GM10847 (cell line): ENCODE measurements around the gene CCDC102A.

Experiments
- POLR2A ChIP-seq: IDR thresholded peaks from 2 replicates; pipeline ENCODE4 v1.6.1; 2011; ENCODE audit not compliant: insufficient read length; ENCODE audit errors: extremely low read depth

Gene CCDC102A

GRCh38 chr16:57507136-57508034 lies 29.0 kb downstream of the CCDC102A start:
- TF ChIP-seq POLR2A = no peak

- no peak for TF ChIP-seq POLR2A
Measured at GRCh38 chr16:57505169-57505568, 31.2 kb downstream of the CCDC102A start.

GRCh38 chr16:57504491-57504890 lies 31.9 kb downstream of the CCDC102A start:
- TF ChIP-seq POLR2A = no peak

GRCh38 chr16:57504001-57504400 lies 32.4 kb downstream of the CCDC102A start:
- no peak for TF ChIP-seq POLR2A

GRCh38 chr16:57503366-57503765 lies 33.0 kb downstream of the CCDC102A start:
- TF ChIP-seq POLR2A = no peak

- TF ChIP-seq POLR2A = no peak
Measured at GRCh38 chr16:57502048-57502775, 34.2 kb downstream of the CCDC102A start.

GRCh38 chr16:57501492-57501891 lies 34.9 kb downstream of the CCDC102A start:
- TF ChIP-seq POLR2A = no peak

GRCh38 chr16:57500578-57501111 lies 35.7 kb downstream of the CCDC102A start:
- no peak for TF ChIP-seq POLR2A

- no peak for TF ChIP-seq POLR2A
Measured at GRCh38 chr16:57498031-57498430, 38.3 kb downstream of the CCDC102A start.

- no peak for TF ChIP-seq POLR2A
Measured at GRCh38 chr16:57497121-57497520, 39.2 kb downstream of the CCDC102A start.

- TF ChIP-seq POLR2A = no peak
Measured at GRCh38 chr16:57493767-57494166, 42.6 kb downstream of the CCDC102A start.

GRCh38 chr16:57489229-57489628 lies 47.1 kb downstream of the CCDC102A start:
- no peak for TF ChIP-seq POLR2A

- no peak for TF ChIP-seq POLR2A
Measured at GRCh38 chr16:57486858-57487834, 49.2 kb downstream of the CCDC102A start.

- no peak for TF ChIP-seq POLR2A
Measured at GRCh38 chr16:57485916-57486857, 50.2 kb downstream of the CCDC102A start, which contains the start of gene DOK4. DOK4 (minus strand) TSS chr16:57486493; CDS start chr16:57479507, 6,986 bp downstream.
